DOHH2 (cell line): Measurements from ENCODE around the gene MBD3L2.
"Not testable (repeated sequence)": the region's sequence is repeated elsewhere in the genome, so short reads cannot be mapped to it uniquely, and the experiment has no call there.

Experiments
- EZH2phosphoT487 ChIP-seq: fragments of 200-600 bp; sonication (generic); IDR thresholded peaks from 2 replicates; pipeline ENCODE4 v1.6.1; 2017; ENCODE audit warnings: borderline replicate concordance, mild to moderate bottlenecking, antibody characterized with exemption, low read length, moderate library complexity, mixed read lengths
- TF ChIP-seq, protein P1 (sequence below): fragments of 200-600 bp; sonication (generic); IDR thresholded peaks from one replicate; pipeline ENCODE4 v1.5.1; 2014; ENCODE audit warnings: antibody characterized with exemption, mild to moderate bottlenecking, low read depth, low read length; ENCODE audit not compliant: poor library complexity, severe bottlenecking

DNA sequence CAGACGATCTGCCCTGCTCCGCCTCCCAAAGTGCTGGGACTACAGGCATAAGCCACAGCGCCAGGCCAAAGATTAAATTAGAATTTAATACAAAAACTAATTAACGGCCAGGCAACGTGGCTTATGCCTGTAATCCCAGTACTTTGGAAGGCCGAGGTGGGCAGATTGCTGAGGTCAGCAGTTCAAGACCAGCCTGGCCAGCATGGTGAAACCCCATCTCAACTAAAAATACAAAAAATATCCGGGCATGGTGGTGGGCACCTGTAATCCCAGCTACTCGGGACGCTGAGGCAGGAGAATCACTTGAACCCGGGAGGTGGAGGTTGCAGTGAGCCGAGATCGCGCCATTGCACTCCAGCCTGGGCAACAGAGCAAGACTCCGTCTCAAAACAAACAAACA, 6.6 kb downstream of the MBD3L2 start:
- not testable (repeated sequence) for TF ChIP-seq EZH2phosphoT487
- TF ChIP-seq, protein P1, sequence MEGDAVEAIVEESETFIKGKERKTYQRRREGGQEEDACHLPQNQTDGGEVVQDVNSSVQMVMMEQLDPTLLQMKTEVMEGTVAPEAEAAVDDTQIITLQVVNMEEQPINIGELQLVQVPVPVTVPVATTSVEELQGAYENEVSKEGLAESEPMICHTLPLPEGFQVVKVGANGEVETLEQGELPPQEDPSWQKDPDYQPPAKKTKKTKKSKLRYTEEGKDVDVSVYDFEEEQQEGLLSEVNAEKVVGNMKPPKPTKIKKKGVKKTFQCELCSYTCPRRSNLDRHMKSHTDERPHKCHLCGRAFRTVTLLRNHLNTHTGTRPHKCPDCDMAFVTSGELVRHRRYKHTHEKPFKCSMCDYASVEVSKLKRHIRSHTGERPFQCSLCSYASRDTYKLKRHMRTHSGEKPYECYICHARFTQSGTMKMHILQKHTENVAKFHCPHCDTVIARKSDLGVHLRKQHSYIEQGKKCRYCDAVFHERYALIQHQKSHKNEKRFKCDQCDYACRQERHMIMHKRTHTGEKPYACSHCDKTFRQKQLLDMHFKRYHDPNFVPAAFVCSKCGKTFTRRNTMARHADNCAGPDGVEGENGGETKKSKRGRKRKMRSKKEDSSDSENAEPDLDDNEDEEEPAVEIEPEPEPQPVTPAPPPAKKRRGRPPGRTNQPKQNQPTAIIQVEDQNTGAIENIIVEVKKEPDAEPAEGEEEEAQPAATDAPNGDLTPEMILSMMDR, result not testable (repeated sequence)
